Osteoblast (primary cell): ENCODE measurements around the gene TMPRSS3. TPM values are rescaled to one million over a fixed set of nuclear protein-coding genes. Genes with fewer than 3 reads are reported as not detected.
A peak's percentile ranks its signal among the peaks of the same experiment; 100 is the strongest.

Experiments used
- DNase-seq: peaks from one replicate; pipeline ENCODE4 v3.0.0; 2011; ENCODE audit warnings: low spot score, mixed read lengths; ENCODE audit not compliant: insufficient read length; ENCODE audit errors: missing footprints
- H2AFZ ChIP-seq: 2 replicates; pipeline ENCODE4 v1.6.0; 2011; ENCODE audit warnings: mild to moderate bottlenecking, low read length
- H3K27ac ChIP-seq: 2 replicates; pipeline ENCODE4 v1.5.1; 2011; ENCODE audit warnings: mild to moderate bottlenecking, low read depth, low read length, moderate library complexity
- H3K27me3 ChIP-seq: 2 replicates; pipeline ENCODE4 v1.6.0; 2012; ENCODE audit warnings: mild to moderate bottlenecking, control low read depth, inconsistent platforms, low read length, moderate library complexity; ENCODE audit not compliant: insufficient read depth
- H3K36me3 ChIP-seq: 2 replicates; pipeline ENCODE4 v1.5.1; 2011; ENCODE audit warnings: mild to moderate bottlenecking, low read length, control low read depth, moderate library complexity; ENCODE audit not compliant: insufficient read depth
- H3K4me1 ChIP-seq: 2 replicates; pipeline ENCODE4 v1.5.1; 2011; ENCODE audit warnings: mild to moderate bottlenecking, low read length, control low read depth, moderate library complexity; ENCODE audit not compliant: insufficient read depth
- H3K4me2 ChIP-seq: 2 replicates; pipeline ENCODE4 v1.6.0; 2011; ENCODE audit warnings: mild to moderate bottlenecking, low read length; ENCODE audit not compliant: insufficient read depth
- H3K4me3 ChIP-seq: fragments of 200-600 bp; sonication (generic); 3 replicates; pipeline ENCODE4 v1.5.1; 2012; ENCODE audit warnings: mild to moderate bottlenecking, low read length, inconsistent platforms; ENCODE audit not compliant: insufficient read depth
- H3K79me2 ChIP-seq: 2 replicates; pipeline ENCODE4 v1.6.0; 2012; ENCODE audit warnings: mild to moderate bottlenecking, low read length, control low read depth, inconsistent platforms; ENCODE audit not compliant: insufficient read depth
- H3K9me3 ChIP-seq: 2 replicates; pipeline ENCODE4 v1.5.1; 2011; ENCODE audit warnings: low read depth, low read length, control low read depth
- H4K20me1 ChIP-seq: 2 replicates; pipeline ENCODE4 v1.6.0; 2012; ENCODE audit warnings: mild to moderate bottlenecking, low read length, control low read depth; ENCODE audit not compliant: insufficient read depth
- CTCF ChIP-seq: IDR thresholded peaks from 2 replicates; pipeline ENCODE4 v1.5.1; 2011; ENCODE audit warnings: mild to moderate bottlenecking, low read depth, low read length, moderate library complexity; ENCODE audit errors: extremely low read depth
- total RNA-seq: library from RNA; depleted of rRNA; stranded (reverse); fragments of >200 nt; gene quantifications from 2 replicates; pipeline ENCODE4 v1.2.3, GENCODE V29; 2012

TMPRSS3 gene
- total RNA-seq, 1 donor: not detected

- no peaks in the 10 kb centered on the region for H3K36me3 ChIP-seq
- H3K4me2 ChIP-seq: no peak within 1 kb of the TSS
- no peak within 1 kb of the TSS for H3K27ac ChIP-seq
- no peaks in the 10 kb centered on the region for H3K9me3 ChIP-seq
- no peaks in the 10 kb centered on the region for H3K27me3 ChIP-seq
- no peak within 1 kb of the TSS for H3K4me3 ChIP-seq
- no peaks in the 10 kb centered on the region for H4K20me1 ChIP-seq
- H3K4me1 ChIP-seq: no peaks in the 10 kb centered on the region
- H3K79me2 ChIP-seq: no peaks in the 10 kb centered on the region
- no peak for TF ChIP-seq CTCF
- no peak within 1 kb of the TSS for H2AFZ ChIP-seq
- DNase-seq: no peak
These were observed 29.4 kb downstream of the TMPRSS3 start, which contains the start of gene TFF1 for GRCh38 chr21:42366292-42367010. TSS of gene TFF1 (minus strand) at chr21:42366535. CDS start at chr21:42366495, 40 bp downstream.

DNA sequence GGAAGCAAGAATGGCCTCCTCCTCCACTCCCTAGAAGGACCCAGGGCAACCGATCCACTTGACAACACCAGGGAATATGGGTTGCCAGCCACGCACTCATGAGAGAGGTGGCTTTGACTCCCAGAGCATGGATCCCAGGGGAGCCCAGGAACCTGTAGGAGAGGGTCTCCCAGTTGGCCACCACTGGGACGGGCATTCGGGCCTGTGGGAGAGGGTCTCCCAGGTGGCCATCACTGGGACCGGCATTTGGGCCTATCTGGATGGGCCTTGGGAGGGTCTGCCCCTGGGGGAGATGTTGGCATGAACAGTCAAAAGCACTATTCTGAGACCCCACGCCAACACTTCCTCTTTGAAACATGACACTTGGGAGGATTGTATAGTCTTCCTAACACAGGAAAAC is 30.1 kb downstream of the TMPRSS3 start:
- H4K20me1 ChIP-seq: no peaks in the 10 kb centered on the region
- no peak overlapping the region for H2AFZ ChIP-seq
- no peaks in the 10 kb centered on the region for H3K36me3 ChIP-seq
- TF ChIP-seq CTCF: no peak
- H3K4me1 ChIP-seq: no peaks in the 10 kb centered on the region
- H3K27me3 ChIP-seq: no peaks in the 10 kb centered on the region
- no peak overlapping the region for H3K4me2 ChIP-seq
- H3K9me3 ChIP-seq: no peaks in the 10 kb centered on the region
- H3K79me2 ChIP-seq: no peaks in the 10 kb centered on the region
- DNase-seq: peak; percentile 59
- no peak overlapping the region for H3K27ac ChIP-seq
- no peak overlapping the region for H3K4me3 ChIP-seq

GRCh38 chr21:42364304-42364865 is 31.5 kb downstream of the TMPRSS3 start:
- Histone ChIP-seq H3K27me3 (no peaks in the 10 kb centered on the region), H3K79me2 (no peaks in the 10 kb centered on the region), H3K27ac (no peak overlapping the region), H3K4me1 (no peaks in the 10 kb centered on the region), H3K4me2 (no peak overlapping the region), H4K20me1 (no peaks in the 10 kb centered on the region), H3K9me3 (no peaks in the 10 kb centered on the region), H2AFZ (no peak overlapping the region), H3K36me3 (no peaks in the 10 kb centered on the region), H3K4me3 (no peak overlapping the region)
- DNase-seq: no peak
- TF ChIP-seq CTCF: no peak

DNA sequence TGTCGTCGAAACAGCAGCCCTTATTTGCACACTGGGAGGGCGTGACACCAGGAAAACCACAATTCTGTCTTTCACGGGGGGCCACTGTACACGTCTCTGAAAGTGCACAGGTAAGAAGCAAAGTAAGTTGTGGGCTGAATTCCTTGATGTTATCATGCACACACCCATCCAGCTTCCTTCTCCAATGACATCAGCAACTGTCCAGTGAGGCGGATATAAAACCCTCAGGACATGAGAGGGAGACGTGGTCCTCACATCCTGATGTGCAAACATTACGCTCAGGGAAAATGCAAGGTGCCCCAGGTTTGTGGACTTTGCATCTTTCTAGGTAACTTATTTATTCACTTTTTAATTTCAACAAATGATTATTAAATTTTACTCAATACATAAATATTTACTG is 32.5 kb downstream of the TMPRSS3 start:
- DNase-seq: no peak
- Histone ChIP-seq H3K4me3 (no peak overlapping the region), H3K27ac (no peak overlapping the region), H3K79me2 (no peaks in the 10 kb centered on the region), H2AFZ (no peak overlapping the region), H4K20me1 (no peaks in the 10 kb centered on the region), H3K27me3 (no peaks in the 10 kb centered on the region), H3K9me3 (no peaks in the 10 kb centered on the region), H3K4me2 (no peak overlapping the region), H3K36me3 (no peaks in the 10 kb centered on the region), H3K4me1 (no peaks in the 10 kb centered on the region)
- TF ChIP-seq CTCF: no peak
